CD4-positive, alpha-beta T cell treated with Interleukin-1 beta for 1 hour (primary cell): ENCODE measurements around the gene PCDHGA12.
A peak's percentile ranks its signal among the peaks of the same experiment; 100 is the strongest.
"Not testable (repeated sequence)": the region's sequence is repeated elsewhere in the genome, so short reads cannot be mapped to it uniquely, and the experiment has no call there.

Source experiments
- DNase-seq, 2 donors: peaks; one replicate each; pipeline ENCODE4 v3.0.0-alpha.2; 2020 to 2022

The PCDHGA12 gene

GRCh38 chr5:141409598-141410306, 20.6 kb upstream of the PCDHGA12 start:
- no peak for DNase-seq

DNA sequence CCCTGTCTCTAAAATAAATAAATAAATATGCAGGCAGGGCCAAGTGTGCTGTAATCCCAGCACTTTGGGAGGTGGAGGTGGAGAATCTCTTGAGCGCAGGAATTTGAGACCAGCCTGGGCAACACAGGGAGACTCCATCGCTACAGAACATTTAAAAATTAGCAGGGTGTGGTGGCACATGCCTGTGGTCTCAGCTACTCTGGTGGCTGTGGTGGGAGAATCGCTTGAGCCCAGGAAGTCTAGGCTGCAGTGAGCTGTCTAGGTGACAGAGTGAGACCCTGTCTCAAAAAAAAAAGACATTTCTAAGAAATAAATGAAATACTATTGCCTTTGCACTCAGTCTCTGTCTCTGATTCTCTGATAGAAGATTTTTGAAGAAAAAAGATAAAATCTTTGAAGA, 18.7 kb upstream of the PCDHGA12 start:
- no peak for DNase-seq

- DNase-seq, result peak; percentile 53 to 63
Observed at GRCh38 chr5:141412854-141413539, 17.3 kb upstream of the PCDHGA12 start, which contains the start of gene PCDHGA10. PCDHGA10 (plus strand) TSS chr5:141412987; CDS start chr5:141413176, 189 bp downstream.

DNA sequence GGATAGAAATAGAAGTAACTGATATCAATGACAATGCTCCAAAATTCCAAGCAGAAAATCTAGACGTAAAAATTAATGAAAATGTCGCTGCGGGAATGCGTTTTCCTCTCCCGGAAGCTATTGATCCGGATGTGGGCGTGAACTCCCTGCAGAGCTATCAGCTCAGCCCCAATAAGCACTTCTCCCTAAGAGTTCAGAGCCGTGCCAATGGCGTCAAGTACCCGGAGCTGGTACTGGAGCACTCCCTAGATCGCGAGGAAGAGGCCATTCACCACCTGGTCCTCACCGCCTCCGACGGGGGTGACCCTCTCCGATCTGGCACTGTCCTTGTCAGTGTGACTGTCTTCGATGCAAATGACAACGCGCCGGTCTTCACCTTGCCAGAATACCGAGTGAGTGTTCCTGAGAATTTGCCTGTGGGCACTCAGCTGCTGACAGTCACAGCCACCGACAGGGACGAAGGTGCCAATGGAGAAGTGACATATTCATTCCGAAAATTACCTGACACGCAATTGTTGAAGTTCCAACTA, 16.7 kb upstream of the PCDHGA12 start:
- no peak for DNase-seq

DNA sequence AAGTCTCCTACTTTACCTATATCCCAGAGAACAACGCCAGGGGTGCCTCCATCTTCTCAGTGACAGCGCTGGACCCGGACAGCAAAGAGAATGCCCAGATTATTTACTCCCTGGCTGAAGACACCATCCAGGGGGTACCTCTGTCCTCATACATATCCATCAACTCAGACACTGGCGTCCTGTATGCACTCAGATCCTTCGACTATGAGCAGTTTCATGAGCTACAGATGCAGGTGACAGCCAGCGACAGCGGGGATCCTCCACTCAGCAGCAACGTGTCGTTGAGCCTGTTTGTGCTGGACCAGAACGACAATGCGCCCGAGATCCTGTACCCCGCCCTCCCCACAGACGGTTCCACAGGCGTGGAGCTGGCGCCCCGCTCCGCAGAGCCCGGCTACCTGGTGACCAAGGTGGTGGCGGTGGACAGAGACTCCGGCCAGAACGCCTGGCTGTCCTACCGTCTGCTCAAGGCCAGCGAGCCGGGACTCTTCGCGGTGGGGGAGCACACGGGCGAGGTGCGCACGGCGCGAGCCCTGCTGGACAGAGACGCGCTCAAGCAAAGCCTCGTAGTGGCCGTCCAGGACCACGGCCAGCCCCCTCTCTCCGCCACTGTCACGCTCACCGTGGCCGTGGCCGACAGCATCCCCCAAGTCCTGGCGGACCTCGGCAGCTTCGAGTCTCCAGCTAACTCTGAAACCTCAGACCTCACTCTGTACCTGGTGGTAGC, 15.6 kb upstream of the PCDHGA12 start:
- not testable (repeated sequence) for DNase-seq

DNA sequence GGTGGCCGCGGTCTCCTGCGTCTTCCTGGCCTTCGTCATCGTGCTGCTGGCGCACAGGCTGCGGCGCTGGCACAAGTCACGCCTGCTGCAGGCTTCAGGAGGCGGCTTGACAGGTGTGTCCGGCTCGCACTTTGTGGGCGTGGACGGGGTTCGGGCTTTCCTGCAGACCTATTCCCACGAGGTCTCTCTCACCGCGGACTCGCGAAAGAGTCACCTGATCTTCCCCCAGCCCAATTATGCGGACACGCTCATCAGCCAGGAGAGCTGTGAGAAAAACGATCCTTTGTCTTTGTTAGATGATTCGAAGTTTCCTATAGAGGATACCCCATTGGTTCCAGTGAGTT, 15.1 kb upstream of the PCDHGA12 start:
- not testable (repeated sequence) for DNase-seq

DNA sequence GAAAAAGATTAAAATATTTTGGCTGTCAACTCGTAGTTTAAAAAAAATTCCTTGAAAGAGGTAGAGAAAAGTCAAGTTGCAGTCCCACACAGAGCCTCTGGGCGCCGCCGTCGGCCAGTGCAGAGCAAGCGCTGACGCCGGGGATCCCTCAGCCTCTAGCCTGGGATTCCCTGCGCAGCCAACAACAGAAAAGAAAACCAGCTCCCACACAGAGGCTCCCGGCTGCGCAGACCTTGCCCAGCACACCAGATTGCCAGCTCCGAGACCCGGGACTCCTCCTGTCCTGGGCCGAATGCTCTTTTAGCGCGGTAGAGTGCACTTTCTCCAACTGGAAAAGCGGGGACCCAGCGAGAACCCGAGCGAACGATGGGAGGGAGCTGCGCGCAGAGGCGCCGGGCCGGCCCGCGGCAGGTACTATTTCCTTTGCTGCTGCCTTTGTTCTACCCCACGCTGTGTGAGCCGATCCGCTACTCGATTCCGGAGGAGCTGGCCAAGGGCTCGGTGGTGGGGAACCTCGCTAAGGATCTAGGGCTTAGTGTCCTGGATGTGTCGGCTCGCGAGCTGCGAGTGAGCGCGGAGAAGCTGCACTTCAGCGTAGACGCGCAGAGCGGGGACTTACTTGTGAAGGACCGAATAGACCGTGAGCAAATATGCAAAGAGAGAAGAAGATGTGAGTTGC, 12.7 kb upstream of the PCDHGA12 start, which contains the start of gene PCDHGB7:
PCDHGB7 (plus strand) TSS at position 184 of the 679 bp plus-strand sequence; CDS start at position 367, 183 bp downstream.
- DNase-seq, result peak; percentile 46 to 47

GRCh38 chr5:141419074-141419880, 11.0 kb upstream of the PCDHGA12 start:
- no peak for DNase-seq

DNA sequence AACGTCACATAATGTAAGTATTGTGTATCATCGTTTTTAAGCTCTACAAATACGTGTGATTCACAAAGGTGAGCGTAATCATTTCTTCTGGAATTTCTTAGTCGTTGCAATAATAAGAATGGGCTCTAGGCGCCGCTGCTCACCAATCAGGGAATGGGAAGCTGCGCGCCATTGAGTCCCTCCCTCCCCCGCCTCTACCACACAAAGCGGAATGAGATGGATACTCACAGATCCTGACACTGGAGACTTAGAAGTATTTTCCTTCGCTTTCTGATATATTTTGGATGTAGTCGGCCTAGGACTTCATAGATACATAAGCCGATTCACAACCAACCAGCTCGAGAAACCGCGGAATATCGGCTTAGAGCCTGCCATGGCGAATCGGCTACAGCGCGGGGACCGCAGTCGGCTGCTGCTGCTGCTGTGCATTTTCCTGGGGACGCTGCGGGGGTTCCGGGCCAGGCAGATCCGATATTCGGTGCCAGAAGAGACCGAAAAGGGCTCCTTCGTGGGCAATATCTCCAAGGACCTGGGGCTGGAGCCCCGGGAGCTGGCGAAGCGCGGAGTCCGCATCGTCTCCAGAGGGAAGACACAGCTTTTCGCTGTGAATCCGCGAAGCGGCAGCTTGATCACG, 9.3 kb upstream of the PCDHGA12 start, which contains the start of gene PCDHGA11:
PCDHGA11 (plus strand) TSS at position 197 of the 634 bp plus-strand sequence; CDS start at position 374, 177 bp downstream.
- peak; percentile 39 to 46 for DNase-seq

DNA sequence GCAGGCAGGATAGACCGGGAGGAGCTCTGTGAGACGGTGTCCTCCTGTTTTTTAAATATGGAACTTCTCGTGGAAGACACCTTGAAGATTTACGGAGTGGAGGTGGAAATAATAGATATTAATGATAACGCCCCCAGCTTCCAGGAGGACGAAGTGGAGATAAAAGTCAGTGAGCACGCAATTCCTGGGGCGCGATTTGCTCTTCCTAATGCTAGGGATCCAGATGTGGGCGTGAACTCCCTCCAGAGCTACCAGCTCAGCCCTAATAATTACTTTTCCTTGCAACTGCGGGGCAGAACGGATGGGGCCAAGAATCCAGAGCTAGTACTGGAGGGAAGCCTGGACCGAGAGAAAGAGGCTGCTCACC, 8.8 kb upstream of the PCDHGA12 start:
- DNase-seq, result no peak

GRCh38 chr5:141422742-141423291, 7.5 kb upstream of the PCDHGA12 start:
- DNase-seq, result no peak

DNA sequence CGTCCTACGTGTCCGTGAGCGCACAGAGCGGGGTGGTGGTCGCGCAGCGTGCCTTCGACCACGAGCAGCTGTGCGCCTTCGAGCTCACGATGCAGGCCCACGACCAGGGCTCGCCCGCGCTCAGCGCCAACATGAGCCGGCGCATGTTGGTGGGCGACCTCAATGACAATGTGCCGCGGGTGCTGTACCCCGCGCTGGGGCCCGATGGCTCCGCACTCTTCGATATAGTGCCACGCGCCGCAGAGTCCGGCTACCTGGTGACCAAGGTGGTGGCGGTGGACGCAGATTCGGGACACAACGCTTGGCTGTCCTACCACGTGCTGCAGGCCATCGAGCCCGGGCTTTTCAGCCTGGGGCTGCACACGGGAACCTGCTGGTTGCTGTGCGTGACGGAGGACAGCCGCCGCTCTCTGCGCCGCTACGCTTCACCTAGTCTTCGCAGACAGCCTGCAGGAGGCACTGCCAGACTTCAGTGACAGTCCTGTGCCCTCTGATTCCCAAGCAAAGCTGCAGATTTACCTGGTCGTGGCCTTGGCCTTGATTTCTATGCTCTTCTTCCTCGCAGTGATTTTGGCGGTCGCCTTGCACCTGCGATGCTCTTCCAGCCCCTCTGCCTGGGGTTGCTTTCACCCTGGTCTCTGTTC, 2.4 kb upstream of the PCDHGA12 start:
- DNase-seq, result no peak

DNA sequence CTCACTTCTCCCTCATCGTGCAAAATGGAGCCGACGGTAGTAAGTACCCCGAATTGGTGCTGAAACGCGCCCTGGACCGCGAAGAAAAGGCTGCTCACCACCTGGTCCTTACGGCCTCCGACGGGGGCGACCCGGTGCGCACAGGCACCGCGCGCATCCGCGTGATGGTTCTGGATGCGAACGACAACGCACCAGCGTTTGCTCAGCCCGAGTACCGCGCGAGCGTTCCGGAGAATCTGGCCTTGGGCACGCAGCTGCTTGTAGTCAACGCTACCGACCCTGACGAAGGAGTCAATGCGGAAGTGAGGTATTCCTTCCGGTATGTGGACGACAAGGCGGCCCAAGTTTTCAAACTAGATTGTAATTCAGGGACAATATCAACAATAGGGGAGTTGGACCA, 979 bp downstream of the PCDHGA12 start:
- no peak for DNase-seq

DNA sequence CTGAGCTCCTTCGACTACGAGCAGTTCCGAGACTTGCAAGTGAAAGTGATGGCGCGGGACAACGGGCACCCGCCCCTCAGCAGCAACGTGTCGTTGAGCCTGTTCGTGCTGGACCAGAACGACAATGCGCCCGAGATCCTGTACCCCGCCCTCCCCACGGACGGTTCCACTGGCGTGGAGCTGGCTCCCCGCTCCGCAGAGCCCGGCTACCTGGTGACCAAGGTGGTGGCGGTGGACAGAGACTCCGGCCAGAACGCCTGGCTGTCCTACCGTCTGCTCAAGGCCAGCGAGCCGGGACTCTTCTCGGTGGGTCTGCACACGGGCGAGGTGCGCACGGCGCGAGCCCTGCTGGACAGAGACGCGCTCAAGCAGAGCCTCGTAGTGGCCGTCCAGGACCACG, 2.0 kb downstream of the PCDHGA12 start:
- DNase-seq, result not testable (repeated sequence)

GRCh38 chr5:141432726-141433125, 2.4 kb downstream of the PCDHGA12 start:
- not testable (repeated sequence) for DNase-seq

GRCh38 chr5:141434006-141434405, 3.7 kb downstream of the PCDHGA12 start:
- DNase-seq, result no peak

- DNase-seq, result no peak
Observed at GRCh38 chr5:141437221-141437620, 6.9 kb downstream of the PCDHGA12 start.

DNA sequence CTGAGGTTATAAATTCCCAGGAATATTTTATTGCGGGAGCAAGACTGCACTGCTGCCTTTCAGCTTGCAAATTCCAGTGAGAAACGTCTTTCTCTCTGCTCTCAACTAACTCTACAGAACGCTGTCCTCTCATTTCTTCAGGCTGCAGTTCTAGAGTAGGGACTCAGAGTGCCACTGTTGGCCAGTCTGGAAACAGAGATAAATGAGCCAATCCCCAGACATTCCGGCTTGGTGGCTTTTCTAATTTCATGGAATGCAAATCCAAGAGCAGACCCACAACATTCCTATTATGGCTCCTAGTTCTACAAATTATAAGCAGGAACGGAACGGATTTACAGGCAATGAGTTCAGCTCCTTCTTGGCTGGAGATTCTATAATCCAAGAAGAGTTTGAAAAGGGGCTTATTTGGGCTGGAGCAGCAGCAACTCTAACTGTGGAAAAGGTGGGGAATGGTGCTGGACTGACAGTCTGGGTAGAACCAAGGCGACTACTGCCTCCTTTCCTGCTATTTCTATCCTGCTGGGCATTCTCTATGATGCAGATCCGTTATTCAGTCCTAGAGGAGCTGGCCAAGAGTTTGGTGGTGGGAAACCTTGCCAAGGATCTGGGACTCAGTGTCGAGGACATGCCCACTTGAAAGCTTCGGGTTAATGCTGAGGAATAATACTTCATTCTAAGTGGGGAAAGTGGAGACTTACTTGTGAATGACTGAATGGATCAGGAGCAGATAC, 9.3 kb downstream of the PCDHGA12 start:
- no peak for DNase-seq

- no peak for DNase-seq
Observed at GRCh38 chr5:141440341-141440740, 10.0 kb downstream of the PCDHGA12 start.
